Measurements from ENCODE around the gene SEMA4A.
A peak's percentile ranks its signal among the peaks of the same experiment; 100 is the strongest.

The SEMA4A gene

DNA sequence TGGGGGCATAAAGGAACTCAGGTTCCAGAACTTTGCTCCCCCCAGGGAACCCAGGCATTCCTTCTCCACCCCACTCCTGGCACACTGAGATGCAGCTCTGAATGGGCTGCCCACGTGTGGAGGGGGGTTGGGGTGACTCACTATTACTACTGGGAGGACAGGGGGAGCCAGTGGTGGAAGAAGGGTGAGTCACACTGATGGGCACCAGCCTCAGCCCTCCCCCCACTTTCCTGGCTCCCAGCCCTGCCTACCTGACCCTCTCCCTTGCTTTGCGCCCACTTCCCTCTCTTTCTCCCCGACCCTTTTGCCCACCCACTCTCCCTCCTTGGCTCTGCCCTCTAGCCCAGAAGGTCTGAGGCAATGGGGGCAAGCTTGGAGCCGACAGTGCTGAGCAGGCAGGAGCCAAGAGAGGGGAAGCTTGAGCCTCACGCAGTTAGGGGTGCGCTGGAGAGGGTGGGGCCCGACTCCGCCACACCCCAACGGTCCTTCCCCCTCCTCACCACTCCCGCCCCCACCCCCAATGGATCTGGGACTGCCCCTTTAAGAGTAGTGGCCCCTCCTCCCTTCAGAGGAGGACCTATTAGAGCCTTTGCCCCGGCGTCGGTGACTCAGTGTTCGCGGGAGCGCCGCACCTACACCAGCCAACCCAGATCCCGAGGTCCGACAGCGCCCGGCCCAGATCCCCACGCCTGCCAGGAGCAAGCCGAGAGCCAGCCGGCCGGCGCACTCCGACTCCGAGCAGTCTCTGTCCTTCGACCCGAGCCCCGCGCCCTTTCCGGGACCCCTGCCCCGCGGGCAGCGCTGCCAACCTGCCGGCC, 39.1 kb upstream of the SEMA4A start, which contains the start of gene LMNA (continued):
- TF ChIP-seq ZNF426 (tag by site-specific recombination; IDR thresholded peaks at IDR 0.05) = no peak
- TF ChIP-seq ZNF174 (tag by site-specific recombination; IDR thresholded peaks at IDR 0.05) = no peak
- TF ChIP-seq SETDB1 (IDR thresholded peaks at IDR 0.05; ENCODE audit: insufficient read length, low read length) = no peak

DNA sequence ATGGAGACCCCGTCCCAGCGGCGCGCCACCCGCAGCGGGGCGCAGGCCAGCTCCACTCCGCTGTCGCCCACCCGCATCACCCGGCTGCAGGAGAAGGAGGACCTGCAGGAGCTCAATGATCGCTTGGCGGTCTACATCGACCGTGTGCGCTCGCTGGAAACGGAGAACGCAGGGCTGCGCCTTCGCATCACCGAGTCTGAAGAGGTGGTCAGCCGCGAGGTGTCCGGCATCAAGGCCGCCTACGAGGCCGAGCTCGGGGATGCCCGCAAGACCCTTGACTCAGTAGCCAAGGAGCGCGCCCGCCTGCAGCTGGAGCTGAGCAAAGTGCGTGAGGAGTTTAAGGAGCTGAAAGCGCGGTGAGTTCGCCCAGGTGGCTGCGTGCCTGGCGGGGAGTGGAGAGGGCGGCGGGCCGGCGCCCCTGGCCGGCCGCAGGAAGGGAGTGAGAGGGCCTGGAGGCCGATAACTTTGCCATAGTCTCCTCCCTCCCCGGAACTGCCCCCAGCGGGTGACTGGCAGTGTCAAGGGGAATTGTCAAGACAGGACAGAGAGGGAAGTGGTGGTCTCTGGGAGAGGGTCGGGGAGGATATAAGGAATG, 38.4 kb upstream of the SEMA4A start:
- Histone ChIP-seq H3K4me1 (ENCODE audit: control insufficient read depth, insufficient read depth, low read length) (peaks cover 4% of the 10 kb centered on the region), H3K27ac (ENCODE audit: extremely low read depth, low read depth, low read length) (peak overlapping the region; percentile 66; the same call in 1 of the 2 replicates), H3K36me3 (ENCODE audit: control insufficient read depth in 2 of 2, insufficient read depth in 1 of 2, low read length in 2 of 2) (peaks cover 0 to 4% of the 10 kb centered on the region in 2 experiments; a peak in 2 of 3 replicates), H3K4me3 (ENCODE audit: low read depth, low read length) (peak overlapping the region; percentile 69), H3K9me3 (ENCODE audit: control insufficient read depth, insufficient read depth, low read depth, low read length) (no peaks in the 10 kb centered on the region)
- POLR2A ChIA-PET = interaction anchor here (0.6 to 5.5 kb wide), 9 partner anchors 9 to 626 kb away, joined by 3 to 63 read pairs (median 8); partner anchors contain the start of genes MRPL24, PMF1 and SLC25A44
- CTCF ChIA-PET = interaction anchor here (1.3 to 25.6 kb wide), 4 partner anchors 11 to 31 kb away, joined by 5 to 1029 read pairs (median 32); no protein-coding TSS in a partner anchor
- TF ChIP-seq, protein P1, sequence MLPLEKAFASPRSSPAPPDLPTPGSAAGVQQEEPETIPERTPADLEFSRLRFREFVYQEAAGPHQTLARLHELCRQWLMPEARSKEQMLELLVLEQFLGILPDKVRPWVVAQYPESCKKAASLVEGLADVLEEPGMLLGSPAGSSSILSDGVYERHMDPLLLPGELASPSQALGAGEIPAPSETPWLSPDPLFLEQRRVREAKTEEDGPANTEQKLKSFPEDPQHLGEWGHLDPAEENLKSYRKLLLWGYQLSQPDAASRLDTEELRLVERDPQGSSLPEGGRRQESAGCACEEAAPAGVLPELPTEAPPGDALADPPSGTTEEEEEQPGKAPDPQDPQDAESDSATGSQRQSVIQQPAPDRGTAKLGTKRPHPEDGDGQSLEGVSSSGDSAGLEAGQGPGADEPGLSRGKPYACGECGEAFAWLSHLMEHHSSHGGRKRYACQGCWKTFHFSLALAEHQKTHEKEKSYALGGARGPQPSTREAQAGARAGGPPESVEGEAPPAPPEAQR (tag by site-specific recombination; IDR thresholded peaks at IDR 0.05) = no peak
- no peak for TF ChIP-seq ZNF140 (tag by site-specific recombination; IDR thresholded peaks at IDR 0.05)
- TF ChIP-seq ZNF202 (tag by site-specific recombination; IDR thresholded peaks at IDR 0.05; ENCODE audit: borderline replicate concordance) = no peak
- peak; percentile 86 for TF ChIP-seq PRDM4 (tag by site-specific recombination; IDR thresholded peaks at IDR 0.05)
- TF ChIP-seq, protein P2, sequence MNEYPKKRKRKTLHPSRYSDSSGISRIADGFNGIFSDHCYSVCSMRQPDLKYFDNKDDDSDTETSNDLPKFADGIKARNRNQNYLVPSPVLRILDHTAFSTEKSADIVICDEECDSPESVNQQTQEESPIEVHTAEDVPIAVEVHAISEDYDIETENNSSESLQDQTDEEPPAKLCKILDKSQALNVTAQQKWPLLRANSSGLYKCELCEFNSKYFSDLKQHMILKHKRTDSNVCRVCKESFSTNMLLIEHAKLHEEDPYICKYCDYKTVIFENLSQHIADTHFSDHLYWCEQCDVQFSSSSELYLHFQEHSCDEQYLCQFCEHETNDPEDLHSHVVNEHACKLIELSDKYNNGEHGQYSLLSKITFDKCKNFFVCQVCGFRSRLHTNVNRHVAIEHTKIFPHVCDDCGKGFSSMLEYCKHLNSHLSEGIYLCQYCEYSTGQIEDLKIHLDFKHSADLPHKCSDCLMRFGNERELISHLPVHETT (tag by site-specific recombination; IDR thresholded peaks at IDR 0.05) = no peak
- TF ChIP-seq ZBTB17 (tag by site-specific recombination; IDR thresholded peaks at IDR 0.05) = 0 out of 2 replicates have a peak, but pooled peaks have one; percentile 49
- TF ChIP-seq ZNF2 (tag by site-specific recombination; IDR thresholded peaks at IDR 0.05) = no peak
- TF ChIP-seq, protein P3, sequence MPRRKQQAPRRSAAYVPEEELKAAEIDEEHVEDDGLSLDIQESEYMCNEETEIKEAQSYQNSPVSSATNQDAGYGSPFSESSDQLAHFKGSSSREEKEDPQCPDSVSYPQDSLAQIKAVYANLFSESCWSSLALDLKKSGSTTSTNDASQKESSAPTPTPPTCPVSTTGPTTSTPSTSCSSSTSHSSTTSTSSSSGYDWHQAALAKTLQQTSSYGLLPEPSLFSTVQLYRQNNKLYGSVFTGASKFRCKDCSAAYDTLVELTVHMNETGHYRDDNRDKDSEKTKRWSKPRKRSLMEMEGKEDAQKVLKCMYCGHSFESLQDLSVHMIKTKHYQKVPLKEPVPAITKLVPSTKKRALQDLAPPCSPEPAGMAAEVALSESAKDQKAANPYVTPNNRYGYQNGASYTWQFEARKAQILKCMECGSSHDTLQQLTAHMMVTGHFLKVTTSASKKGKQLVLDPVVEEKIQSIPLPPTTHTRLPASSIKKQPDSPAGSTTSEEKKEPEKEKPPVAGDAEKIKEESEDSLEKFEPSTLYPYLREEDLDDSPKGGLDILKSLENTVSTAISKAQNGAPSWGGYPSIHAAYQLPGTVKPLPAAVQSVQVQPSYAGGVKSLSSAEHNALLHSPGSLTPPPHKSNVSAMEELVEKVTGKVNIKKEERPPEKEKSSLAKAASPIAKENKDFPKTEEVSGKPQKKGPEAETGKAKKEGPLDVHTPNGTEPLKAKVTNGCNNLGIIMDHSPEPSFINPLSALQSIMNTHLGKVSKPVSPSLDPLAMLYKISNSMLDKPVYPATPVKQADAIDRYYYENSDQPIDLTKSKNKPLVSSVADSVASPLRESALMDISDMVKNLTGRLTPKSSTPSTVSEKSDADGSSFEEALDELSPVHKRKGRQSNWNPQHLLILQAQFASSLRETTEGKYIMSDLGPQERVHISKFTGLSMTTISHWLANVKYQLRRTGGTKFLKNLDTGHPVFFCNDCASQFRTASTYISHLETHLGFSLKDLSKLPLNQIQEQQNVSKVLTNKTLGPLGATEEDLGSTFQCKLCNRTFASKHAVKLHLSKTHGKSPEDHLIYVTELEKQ (tag by site-specific recombination; IDR thresholded peaks at IDR 0.05; ENCODE audit: borderline replicate concordance) = peak; percentile 27; the same call in 1 of the 2 replicates
- TF ChIP-seq ZNF132 (tag by site-specific recombination; IDR thresholded peaks at IDR 0.05; ENCODE audit: borderline replicate concordance) = no peak
- TF ChIP-seq, protein P4, sequence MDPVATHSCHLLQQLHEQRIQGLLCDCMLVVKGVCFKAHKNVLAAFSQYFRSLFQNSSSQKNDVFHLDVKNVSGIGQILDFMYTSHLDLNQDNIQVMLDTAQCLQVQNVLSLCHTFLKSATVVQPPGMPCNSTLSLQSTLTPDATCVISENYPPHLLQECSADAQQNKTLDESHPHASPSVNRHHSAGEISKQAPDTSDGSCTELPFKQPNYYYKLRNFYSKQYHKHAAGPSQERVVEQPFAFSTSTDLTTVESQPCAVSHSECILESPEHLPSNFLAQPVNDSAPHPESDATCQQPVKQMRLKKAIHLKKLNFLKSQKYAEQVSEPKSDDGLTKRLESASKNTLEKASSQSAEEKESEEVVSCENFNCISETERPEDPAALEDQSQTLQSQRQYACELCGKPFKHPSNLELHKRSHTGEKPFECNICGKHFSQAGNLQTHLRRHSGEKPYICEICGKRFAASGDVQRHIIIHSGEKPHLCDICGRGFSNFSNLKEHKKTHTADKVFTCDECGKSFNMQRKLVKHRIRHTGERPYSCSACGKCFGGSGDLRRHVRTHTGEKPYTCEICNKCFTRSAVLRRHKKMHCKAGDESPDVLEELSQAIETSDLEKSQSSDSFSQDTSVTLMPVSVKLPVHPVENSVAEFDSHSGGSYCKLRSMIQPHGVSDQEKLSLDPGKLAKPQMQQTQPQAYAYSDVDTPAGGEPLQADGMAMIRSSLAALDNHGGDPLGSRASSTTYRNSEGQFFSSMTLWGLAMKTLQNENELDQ (tag by site-specific recombination; IDR thresholded peaks at IDR 0.05; ENCODE audit: low read depth) = no peak
- TF ChIP-seq SALL2 (tag by site-specific recombination; IDR thresholded peaks at IDR 0.05; ENCODE audit: borderline replicate concordance) = no peak
- TF ChIP-seq KLF10 (tag by site-specific recombination; IDR thresholded peaks at IDR 0.05) = no peak
- TF ChIP-seq ZNF324 (tag by site-specific recombination; IDR thresholded peaks at IDR 0.05) = no peak
- no peak for TF ChIP-seq ZNF830 (tag by site-specific recombination; IDR thresholded peaks at IDR 0.05; ENCODE audit: low read depth)
- TF ChIP-seq ZNF302 (tag by site-specific recombination; IDR thresholded peaks at IDR 0.05; ENCODE audit: low read depth) = no peak
- peak; percentile 27; the same call in 1 of the 2 replicates for TF ChIP-seq ZBTB20 (tag by site-specific recombination; IDR thresholded peaks at IDR 0.05)
- TF ChIP-seq, protein P5, sequence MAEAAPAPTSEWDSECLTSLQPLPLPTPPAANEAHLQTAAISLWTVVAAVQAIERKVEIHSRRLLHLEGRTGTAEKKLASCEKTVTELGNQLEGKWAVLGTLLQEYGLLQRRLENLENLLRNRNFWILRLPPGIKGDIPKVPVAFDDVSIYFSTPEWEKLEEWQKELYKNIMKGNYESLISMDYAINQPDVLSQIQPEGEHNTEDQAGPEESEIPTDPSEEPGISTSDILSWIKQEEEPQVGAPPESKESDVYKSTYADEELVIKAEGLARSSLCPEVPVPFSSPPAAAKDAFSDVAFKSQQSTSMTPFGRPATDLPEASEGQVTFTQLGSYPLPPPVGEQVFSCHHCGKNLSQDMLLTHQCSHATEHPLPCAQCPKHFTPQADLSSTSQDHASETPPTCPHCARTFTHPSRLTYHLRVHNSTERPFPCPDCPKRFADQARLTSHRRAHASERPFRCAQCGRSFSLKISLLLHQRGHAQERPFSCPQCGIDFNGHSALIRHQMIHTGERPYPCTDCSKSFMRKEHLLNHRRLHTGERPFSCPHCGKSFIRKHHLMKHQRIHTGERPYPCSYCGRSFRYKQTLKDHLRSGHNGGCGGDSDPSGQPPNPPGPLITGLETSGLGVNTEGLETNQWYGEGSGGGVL (tag by site-specific recombination; IDR thresholded peaks at IDR 0.05) = peak; percentile 29; the same call in 1 of the 2 replicates

All from HEK293 (cell line).